ENCODE measurements around the gene ZSCAN10.
"Not testable (repeated sequence)": the region's sequence is repeated elsewhere in the genome, so short reads cannot be mapped to it uniquely, and the experiment has no call there.

The ZSCAN10 gene

DNA sequence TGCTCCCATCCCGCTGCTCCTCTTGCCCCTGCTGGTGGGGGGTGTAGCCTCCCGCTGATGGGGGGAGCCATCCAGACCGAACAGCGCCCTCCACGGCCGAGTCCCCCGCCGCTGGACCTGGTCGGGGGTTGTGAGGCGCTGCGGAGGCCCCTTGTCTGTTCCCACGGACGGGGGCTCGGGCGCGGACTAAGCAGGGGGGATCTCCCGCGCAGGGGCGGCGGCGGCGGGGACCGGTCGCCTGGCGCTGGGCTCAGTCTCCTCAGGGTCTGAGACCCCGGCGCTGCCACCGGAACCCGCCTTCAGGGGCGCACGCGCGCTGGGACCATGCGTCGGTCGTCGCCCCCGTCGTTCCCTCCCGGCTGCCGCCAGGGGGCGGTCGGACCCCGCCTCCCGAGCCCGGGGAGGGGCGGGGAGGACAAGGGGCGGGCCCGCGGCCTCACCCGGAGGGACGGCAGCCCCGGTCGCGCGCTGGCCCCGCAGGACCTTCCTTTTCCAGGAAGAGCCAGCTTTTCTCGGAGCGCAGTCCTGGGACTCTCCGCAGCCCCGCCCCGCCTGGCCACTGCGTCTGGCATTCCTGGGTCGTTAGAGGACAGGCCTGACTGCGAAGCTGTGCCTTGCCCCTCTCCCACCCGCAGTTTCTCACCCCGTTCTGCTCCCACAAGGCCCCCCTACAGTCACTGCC is 39.9 kb downstream of the ZSCAN10 start:
- DNase-seq, result no peak

DNA sequence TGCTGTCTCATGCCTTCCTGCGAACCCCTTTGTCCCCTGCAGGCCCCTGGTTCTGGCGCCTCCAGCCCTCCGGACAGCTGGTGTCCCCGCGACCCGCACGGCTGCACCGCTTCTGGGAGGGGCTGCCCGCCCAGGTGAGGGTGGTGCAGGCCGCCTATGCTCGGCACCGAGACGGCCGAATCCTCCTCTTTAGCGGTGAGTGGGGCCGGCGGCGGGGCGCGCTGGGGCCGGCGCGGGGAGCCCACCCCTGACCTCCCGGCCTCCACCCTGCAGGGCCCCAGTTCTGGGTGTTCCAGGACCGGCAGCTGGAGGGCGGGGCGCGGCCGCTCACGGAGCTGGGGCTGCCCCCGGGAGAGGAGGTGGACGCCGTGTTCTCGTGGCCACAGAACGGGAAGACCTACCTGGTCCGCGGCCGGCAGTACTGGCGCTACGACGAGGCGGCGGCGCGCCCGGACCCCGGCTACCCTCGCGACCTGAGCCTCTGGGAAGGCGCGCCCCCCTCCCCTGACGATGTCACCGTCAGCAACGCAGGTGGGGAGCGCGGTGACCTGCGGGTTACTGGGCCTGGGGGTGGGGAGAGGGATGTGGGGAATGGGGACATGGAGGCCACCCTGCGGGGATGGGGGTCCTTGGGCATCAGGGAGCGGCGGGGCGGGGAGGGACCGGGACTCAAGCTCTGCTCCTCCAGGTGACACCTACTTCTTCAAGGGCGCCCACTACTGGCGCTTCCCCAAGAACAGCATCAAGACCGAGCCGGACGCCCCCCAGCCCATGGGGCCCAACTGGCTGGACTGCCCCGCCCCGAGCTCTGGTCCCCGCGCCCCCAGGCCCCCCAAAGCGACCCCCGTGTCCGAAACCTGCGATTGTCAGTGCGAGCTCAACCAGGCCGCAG is 40.7 kb downstream of the ZSCAN10 start:
- no peak for DNase-seq

DNA sequence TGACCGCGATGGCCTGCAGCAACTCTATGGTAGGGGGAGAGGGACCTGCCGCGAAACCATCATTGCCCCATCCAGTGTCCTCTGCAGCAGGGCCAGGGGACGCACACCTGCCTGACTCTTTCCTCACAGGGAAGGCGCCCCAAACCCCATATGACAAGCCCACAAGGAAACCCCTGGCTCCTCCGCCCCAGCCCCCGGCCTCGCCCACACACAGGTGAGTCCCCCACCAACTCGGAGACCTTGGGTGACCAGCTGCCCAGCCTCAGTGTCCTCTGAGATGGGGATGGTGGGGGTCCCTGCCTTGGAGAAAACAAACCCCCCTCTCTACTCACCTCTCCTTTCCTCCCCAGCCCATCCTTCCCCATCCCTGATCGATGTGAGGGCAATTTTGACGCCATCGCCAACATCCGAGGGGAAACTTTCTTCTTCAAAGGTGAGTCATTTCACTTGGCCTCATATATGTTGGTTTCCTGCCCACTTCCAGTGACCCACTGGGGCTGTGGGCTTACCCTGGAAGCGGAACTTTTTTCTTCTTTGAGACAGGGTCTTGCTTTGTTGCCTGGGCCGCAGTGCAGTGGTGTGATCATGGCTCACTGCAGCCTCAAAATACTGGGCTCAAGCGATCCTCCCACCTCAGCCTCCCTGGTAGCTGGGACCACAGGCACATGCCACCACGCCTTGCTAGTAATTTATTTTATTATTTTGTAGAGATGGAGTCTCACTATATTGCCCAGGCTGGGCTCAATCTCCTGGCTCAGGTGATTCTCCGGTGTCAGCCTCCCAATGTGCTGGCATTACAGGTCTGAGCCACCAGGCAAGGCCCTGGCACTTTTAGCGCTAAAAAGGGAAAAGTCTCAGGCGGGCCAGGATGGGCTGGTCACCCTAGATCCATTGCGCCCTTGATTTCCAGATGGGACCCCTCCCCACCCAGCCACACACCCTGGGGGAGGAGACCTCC is 41.6 kb downstream of the ZSCAN10 start:
- no peak for DNase-seq

DNA sequence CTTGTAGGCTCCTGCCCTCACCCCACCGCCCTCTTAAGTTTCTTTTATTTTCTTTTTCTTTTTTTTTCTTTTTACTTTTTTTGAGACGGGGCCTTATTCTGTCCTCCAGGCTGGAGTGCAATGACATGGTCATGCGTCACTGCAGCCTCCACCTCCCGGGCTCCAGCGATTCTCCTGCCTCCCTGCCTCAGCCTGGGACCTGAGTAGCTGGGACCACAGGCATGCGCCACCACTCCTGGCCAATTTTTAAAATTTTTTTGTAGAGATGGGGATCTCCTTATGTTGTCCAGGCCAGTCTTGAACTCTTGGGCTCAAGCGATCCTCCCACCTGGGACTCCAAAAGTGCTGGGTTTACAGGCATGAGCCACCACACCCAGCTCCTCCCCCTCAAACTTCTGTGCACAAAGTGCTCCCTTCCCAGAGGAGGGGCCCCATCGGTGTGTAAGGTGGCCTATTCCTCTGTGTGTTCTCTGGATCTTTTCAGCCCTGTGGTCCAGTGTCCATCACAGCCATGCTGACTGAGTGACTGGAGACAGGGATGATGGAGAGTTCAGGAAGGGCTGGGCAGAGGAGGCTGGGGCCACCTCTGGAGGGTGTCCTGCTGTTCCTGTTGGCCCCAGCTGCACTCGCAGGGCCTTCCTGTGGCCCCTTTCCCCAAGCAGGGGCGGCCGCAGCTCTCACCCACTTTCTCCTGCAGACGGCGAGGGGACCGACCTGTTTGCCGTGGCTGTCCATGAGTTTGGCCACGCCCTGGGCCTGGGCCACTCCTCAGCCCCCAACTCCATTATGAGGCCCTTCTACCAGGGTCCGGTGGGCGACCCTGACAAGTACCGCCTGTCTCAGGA is 42.5 kb downstream of the ZSCAN10 start:
- no peak for DNase-seq

DNA sequence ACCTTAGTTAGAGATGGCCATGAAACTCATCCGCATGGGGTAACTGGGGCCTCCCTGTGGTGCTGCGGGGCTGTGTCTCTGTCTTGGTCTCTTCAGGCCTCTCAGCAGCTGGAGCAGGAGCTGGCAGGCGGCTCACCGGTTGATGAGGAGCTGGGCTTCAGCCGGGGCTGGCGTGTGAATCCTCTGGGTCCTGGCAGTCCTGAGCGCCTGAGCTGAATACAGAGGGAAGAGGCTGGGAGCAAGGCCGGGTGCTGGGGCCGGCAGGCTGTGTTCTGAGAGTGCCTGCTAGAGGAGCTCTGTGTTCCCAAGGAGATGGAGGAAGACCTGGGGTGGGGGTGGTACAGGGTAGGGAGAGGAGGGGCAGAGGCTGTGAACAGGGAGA is 43.4 kb downstream of the ZSCAN10 start:
- DNase-seq, result not testable (repeated sequence)

DNA sequence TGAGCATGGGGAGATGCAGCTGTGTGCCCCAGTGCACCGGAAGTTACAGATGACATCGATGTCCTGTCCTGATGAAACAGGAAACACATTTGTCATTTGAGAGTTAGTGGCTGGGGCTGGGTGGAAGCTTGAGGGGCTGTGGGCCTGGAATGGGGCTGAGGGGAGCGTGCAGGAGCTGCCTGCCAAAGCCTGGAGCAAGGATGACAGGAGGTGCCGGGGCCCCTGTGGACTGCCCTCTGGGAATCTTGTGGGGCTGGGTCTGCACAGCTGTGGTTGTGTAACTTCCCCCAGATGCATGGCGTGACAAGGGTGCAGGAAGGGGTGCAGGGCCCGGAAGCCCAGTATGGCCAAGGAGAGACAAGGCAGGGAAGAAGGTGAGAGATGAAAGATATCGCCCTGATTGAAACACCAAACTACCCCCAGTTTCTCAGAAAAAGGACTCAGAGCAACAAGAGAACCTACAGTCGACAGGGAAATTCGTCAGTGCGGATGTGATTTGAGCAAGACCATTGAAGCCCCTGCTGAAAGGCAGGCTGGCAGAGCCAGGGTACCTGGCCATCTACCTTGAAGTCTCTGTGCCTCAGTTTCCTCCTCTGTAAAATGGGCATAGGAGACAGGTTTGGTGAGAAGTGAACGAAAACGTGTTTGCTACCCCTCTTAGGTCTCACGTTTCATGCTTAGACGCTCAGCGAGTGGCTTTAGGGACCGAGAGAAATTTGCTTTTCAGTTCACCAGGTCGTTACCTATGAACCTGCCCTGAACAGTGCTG is 43.9 kb downstream of the ZSCAN10 start:
- DNase-seq, result no peak

DNA sequence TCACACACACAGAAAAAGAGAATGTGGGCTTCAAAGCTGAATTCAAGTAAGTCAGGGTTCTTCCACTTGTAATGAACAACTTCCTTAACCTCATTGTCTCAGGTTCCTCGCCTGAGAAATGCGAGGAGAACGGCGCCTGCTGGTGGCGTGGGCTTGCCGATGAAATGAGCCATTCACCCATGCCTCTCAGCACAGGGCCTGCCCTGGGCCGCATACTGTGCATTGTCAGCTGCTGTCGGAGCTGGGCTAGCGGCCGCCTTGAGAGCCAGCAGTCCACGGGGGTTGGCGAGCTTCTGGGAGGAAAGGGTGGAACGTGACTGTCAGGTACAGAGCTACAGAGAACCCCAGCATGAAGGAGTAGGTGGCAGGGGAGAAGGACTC is 45.8 kb downstream of the ZSCAN10 start:
- DNase-seq, result not testable (repeated sequence)

DNA sequence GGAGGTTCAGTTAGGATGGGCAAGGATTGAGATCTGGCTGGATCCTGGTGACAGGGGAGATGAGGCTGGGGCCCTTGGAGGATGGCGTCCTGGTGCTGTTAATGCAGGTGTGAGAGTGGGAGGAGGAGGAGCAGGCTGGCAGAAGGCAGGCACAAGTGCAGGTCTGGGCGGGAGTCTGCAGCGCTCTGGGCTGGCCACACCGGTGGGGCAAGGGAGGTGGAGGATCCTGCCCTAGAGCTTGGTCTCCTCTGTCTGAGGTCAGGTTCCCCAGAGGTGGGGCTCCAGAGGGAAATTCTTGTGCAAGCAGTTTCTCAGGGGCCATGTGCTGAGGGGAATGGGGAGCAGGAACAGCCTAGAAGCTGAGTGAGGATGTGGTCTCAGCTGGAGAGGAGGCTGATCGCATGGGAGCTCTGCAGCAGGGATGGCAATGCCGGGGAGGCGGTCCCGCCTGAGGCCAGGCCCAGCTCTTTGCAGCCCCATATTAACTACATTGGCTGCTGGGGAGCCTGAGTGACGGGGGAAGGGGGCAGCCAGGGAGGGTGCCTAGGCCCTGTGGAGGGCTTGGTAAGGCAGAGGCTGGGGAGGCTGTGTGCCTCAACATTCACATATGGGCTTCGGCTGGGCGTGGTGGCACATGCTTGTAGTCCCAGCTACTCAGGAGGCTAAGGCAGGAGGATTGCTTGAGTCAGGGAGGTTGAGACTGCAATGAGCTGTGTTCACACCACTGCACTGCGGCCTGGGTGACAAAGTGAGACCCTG is 46.3 kb downstream of the ZSCAN10 start:
- not testable (repeated sequence) for DNase-seq

DNA sequence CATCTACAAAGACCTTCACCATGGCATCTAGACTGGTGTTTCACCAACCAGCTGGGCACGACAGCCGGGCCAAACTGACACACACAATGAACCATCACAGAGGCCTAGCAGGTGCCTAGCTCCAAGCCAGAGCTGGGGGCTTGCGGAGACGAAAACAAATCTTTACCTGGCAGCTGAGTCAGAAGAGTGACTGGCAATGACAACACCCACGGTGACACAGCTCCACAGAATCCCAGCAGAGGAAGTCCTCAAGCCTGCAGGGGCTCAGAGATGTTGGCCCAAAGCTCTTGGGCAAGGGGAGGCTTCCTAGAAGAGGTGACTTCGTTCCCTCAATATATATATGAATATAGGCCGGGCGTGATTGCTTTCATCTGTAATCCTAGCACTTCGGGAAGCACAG is 47.6 kb downstream of the ZSCAN10 start:
- no peak for DNase-seq

DNA sequence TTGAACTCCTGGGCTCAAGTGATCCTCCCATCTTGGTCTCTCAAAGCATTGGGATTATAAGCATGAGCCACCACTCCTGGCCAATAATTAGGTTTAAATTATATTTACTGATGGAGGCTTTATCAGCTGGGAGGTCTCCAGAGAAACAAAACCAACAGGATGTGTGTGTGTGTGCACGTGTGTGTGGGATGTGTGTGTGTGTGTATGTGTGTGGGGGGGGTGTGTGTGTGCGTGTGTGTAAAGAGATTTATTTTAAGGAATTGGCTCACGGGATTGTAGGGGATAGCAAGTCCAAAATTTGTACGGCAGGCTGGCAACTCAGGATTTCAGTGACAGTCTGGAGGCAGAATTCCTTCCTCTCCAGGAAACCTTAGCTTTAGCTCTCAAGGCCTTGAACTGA is 48.1 kb downstream of the ZSCAN10 start:
- DNase-seq, result no peak

DNA sequence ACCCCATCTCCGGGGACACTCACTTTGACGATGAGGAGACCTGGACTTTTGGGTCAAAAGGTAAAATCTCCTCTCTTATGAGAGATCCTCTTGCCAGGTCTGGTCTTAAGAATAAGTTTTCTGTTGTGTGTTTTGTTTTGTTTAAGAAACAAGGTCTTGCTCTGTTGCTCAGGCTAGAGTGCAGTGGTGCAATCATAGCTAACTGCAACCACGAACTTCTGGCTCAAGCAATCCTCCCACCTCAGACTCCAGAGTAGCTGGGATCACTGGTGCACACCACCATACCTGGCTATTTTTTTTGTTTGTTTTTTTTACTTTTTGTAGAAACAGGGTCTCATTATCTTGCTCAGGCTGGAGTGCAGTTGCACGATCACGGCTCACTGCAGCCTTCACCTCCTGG is 48.6 kb downstream of the ZSCAN10 start:
- no peak for DNase-seq

DNA sequence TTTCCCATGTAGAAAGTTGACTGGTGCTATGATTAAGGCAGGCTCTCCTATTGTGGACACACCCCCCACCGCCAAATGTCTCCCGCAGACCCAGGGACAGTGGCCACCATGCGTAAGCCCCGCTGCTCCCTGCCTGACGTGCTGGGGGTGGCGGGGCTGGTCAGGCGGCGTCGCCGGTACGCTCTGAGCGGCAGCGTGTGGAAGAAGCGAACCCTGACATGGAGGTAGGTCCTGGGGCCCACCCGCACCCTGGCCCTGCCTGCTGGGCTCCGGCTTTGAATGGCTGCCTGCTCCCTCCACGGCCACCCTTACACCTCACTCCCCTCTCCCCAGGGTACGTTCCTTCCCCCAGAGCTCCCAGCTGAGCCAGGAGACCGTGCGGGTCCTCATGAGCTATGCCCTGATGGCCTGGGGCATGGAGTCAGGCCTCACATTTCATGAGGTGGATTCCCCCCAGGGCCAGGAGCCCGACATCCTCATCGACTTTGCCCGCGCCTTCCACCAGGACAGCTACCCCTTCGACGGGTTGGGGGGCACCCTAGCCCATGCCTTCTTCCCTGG is 49.1 kb downstream of the ZSCAN10 start:
- DNase-seq, result no peak

DNA sequence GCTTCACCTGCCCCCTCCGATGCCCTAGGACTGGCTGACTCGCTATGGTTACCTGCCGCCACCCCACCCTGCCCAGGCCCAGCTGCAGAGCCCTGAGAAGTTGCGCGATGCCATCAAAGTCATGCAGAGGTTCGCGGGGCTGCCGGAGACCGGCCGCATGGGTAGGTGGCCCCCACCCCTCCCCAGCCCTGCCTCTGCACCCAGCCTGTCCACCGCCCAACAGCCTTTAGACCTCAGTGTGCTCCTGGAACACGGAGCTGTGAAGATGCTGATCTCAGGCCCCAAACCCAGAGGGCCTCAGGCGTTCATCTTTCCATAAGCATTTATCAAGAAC is 51.7 kb downstream of the ZSCAN10 start:
- no peak for DNase-seq

DNA sequence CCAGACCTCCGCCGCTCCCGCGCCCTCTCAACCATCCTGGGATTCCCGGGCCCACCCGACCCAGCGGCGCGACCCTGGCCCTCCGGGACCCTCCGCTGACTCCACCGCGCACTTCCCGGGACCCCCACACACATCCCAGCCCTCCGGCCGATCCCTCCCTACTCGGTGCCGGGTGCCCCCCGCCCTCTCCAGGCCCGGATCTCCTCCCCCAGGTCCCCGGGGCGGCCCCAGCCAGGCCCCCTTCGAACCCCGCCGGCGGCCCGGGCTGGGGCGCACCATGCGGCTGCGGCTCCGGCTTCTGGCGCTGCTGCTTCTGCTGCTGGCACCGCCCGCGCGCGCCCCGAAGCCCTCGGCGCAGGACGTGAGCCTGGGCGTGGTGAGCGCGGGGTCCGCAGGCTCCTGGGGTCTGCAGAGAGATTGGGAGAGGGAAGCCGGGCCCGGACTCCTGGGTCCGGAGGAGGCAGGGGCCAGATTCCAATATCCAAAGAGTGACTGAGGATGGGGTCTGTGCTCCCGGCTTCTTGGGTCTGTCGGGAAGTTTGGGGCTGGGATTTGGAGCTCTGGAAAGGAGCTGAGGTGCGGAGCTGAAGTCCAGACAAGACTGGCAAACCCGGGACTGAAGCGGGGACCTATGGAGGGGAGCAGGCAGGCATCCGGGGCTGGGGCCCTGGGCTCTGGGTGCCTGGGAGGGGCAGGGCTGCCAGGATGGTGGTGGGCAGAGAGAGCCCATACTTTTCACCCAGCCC is 52.3 kb downstream of the ZSCAN10 start:
- no peak for DNase-seq

DNA sequence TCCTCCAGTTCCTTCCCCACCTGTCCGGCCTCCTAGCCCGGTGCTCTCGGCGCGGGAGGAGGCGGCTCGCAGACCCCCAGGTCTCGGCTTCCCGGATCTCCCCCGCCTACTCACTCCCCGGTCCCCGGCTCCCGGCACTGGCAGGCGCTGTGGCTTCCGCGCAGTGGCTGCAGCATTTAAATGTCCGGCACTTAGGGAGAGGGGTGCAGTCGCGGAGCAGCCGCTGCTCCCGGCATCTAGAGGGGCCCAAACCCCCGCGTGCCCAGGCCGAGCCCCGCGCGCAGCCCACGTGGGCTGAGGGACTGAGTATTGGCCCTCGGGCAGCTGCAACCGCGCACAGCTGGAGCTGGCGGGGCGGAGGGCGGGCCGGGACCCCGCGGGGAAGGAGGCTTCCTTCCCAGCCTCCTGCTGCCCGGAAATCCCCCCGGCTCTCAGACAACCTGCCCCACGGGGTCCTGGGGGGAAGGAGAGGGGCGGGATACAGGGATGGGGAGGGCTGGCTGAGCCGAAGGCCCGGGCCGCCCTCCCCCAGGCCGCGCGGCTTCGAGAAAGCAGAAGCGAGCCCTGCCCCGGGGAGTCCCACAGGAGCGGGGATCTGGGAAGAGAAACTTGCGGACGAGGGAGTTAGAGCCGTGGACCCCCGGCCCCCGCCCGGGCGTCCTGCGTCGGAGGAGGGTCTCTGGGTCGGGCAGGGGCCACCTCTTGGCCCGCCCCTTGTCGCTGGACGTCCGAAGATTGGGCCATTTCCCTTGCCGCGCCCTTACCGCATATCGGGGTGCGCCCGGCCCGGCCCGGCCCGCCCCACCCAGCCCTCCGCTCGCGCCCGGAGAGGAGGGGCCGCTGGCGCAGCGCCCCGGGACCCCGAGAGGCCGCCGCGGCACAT is 53.1 kb downstream of the ZSCAN10 start, which contains the start of gene MMP25:
Gene MMP25, plus strand, starts transcription at position 804 of the 883 bp plus-strand sequence. CDS start 357 bp downstream, outside the sequence.
- no peak for DNase-seq

DNA sequence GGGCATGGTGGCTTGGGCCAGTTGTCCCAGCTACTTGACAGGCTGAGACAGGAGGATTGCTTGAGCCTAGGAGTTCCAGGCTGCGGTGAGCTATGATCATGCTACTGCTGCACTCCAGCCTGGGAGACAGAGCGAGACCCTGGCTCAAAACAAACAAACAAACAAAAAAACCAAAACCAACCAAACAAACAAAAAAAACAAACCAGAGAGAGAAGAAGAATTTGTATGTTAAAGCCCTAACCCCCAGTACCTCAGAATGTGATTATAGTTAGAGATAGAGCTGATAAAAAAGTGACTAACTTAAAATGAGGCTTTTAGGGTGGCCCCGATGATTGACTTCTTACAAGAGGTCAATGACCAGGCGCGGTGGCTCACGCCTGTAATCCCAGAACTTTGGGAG is 54.4 kb downstream of the ZSCAN10 start:
- no peak for DNase-seq

DNA sequence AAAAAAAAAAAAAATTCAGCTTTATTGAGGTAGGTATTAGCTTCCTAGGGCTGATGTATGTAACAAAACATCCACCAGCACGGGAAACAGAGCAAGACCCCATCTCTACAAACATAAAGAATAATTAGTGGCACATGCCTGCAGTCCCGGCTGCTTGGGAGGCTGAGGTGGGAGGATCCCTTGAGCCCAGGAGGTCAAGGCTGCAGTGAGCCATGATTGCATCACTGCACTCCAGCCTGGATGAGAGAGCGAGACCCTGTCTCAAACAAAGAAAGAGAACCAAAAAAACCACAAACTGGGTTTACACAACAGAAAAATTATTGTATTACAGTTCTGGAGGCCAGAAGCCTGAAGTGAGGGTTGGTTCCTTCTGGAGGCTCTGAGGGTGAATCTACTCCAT is 56.7 kb downstream of the ZSCAN10 start:
- no peak for DNase-seq

DNA sequence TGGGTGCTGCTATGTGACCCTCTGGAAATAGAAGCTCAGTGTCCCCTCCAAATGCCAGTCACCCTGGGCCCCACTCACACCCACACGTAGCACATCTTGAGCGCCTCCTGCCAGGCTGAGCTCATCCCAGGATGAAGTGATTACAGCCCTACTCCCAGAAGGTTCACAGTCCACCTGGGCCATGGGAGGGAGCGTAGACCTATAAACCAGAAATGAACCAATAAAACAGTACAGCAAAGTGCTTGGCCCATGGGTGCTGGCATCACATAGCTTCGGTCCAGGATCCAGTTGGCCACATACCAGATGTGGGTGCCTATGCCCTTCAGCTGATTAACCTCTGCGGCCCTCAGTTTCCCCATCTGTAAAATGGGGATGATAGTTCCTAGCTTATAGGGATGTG is 60.2 kb downstream of the ZSCAN10 start:
- DNase-seq, result no peak
